K562 (cell line): Measurements from ENCODE around the gene GRIPAP1. TPM values are rescaled to one million over a fixed set of nuclear protein-coding genes. Genes with fewer than 3 reads are reported as not detected.

Experiments used
- ASH1L ChIP-seq: fragments of 450-650 bp; IDR thresholded peaks from 2 replicates; pipeline ENCODE4 v1.6.1; 2018; ENCODE audit warnings: borderline replicate concordance, mild to moderate bottlenecking, low read depth; ENCODE audit not compliant: partially characterized antibody
- ATF7 ChIP-seq: fragments of 450-650 bp; IDR thresholded peaks from 2 replicates; pipeline ENCODE4 v1.7.1; 2014; ENCODE audit warnings: mild to moderate bottlenecking, moderate library complexity
- CREB1 ChIP-seq, 2 experiments: sonication (generic) in 1 of 2; formaldehyde crosslinking in 1 of 2; IDR thresholded peaks; 2 replicates each; pipeline versions ENCODE4 v1.6.1 to v1.8.0; 2012 to 2022; ENCODE audit warnings: inconsistent platforms in 1 of 2, mild to moderate bottlenecking in 1 of 2, missing genetic modification reagents in 1 of 2, moderate library complexity in 1 of 2
- CREM ChIP-seq: IDR thresholded peaks from 2 replicates; pipeline ENCODE4 v1.6.1; 2014; ENCODE audit warnings: antibody characterized with exemption, low read depth
- EHMT2 ChIP-seq: fragments of 450-650 bp; IDR thresholded peaks from 2 replicates; pipeline ENCODE4 v1.6.1; 2018; ENCODE audit warnings: antibody characterized with exemption
- ELF1 ChIP-seq: fragments of 200-800 bp; sonication (Bioruptor generic); IDR thresholded peaks from 2 replicates; pipeline ENCODE4 v1.6.1; 2016; ENCODE audit warnings: missing genetic modification characterization, missing compliant biosample characterization
- EWSR1 ChIP-seq: fragments of 450-650 bp; IDR thresholded peaks from 2 replicates; pipeline ENCODE4 v1.6.1; 2018; ENCODE audit warnings: borderline replicate concordance, mild to moderate bottlenecking, low read depth, moderate library complexity; ENCODE audit not compliant: partially characterized antibody
- HMGN3 ChIP-seq: IDR thresholded peaks from 2 replicates; pipeline ENCODE4 v1.6.1; 2011; ENCODE audit warnings: borderline replicate concordance, low read depth, mild to moderate bottlenecking, mixed read lengths, low read length; ENCODE audit not compliant: insufficient read length; ENCODE audit errors: extremely low read depth
- JUND ChIP-seq, 2 experiments: IDR thresholded peaks; 2 replicates in 1 of 2; 3 replicates in 1 of 2; pipeline ENCODE4 v1.6.1; 2011; ENCODE audit warnings: borderline replicate concordance in 2 of 2, low read depth in 2 of 2, low read length in 2 of 2, improper control_type of control experiment in 1 of 2, missing biosample characterization in 1 of 2, missing genetic modification characterization in 1 of 2, missing genetic modification reagents in 1 of 2
- MXD1 ChIP-seq: fragments of 250-450 bp; sonication (Bioruptor Pico); IDR thresholded peaks from 2 replicates; pipeline ENCODE4 v1.8.0; 2021; ENCODE audit warnings: borderline replicate concordance, mild to moderate bottlenecking, moderate library complexity; ENCODE audit not compliant: poor library complexity, severe bottlenecking
- RBFOX2 ChIP-seq: fragments of 200-400 bp; formaldehyde crosslinking; IDR thresholded peaks from 2 replicates; pipeline ENCODE4 v1.6.1; 2017; ENCODE audit warnings: low read depth, mild to moderate bottlenecking, low read length, moderate library complexity
- THRB ChIP-seq: fragments of 450-650 bp; formaldehyde crosslinking; conservative IDR thresholded peaks from 2 replicates; pipeline ENCODE4 v1.4.0; 2022; ENCODE audit warnings: mild to moderate bottlenecking, missing genetic modification characterization
- ZNF140 ChIP-seq: fragments of 250-450 bp; sonication (Bioruptor Pico); IDR thresholded peaks from 2 replicates; pipeline ENCODE4 v1.8.0; 2021; ENCODE audit warnings: moderate library complexity, mild to moderate bottlenecking, inconsistent platforms
- ZNF75A ChIP-seq: fragments of 450-650 bp; formaldehyde crosslinking; IDR thresholded peaks from 2 replicates; pipeline ENCODE4 v1.4.0; 2020; ENCODE audit warnings: mild to moderate bottlenecking
- polyA plus RNA-seq, 8 experiments: library from polyadenylated mRNA; depleted of rRNA in 4 of 8; stranded (reverse) in 5 of 8; unstranded in 3 of 8; fragments of >200 nt; fragmentation: Nextera tagmentation in 2 of 8; fragmentation: Illumina TruSeq in 1 of 8; extraction: Ambion mirVana in 2 of 8; extraction: Trizol in 1 of 8; gene quantifications; 2 replicates each; pipeline versions ENCODE4 v1.2.1 to v1.2.3, GENCODE V29; 2011 to 2014; ENCODE audit warnings: inconsistent platforms in 1 of 8, missing spikeins in 1 of 8
- total RNA-seq, 7 experiments: library from RNA; depleted of rRNA in 6 of 7; stranded (reverse); fragments of >200 nt in 6 of 7; fragmentation: Illumina TruSeq in 2 of 7; extraction: Trizol in 2 of 7; gene quantifications; 2 replicates each; pipeline versions ENCODE4 v1.2.1 to v1.2.3, GENCODE V29; 2011 to 2021; ENCODE audit warnings: low replicate concordance in 1 of 7
- TF ChIP-seq, protein P1 (sequence below), 2 experiments: IDR thresholded peaks; 2 replicates each; pipeline ENCODE4 v1.6.1; 2012; ENCODE audit warnings: improper control_type of control experiment in 2 of 2, low read depth in 2 of 2, low read length in 2 of 2, borderline replicate concordance in 1 of 2

The GRIPAP1 gene
- total and polyA plus RNA-seq, 9 of the 15 experiments (the other 6 are each of a cell fraction or from before 2014, with no cell fraction given), result 4.1 to 41.6 (median 24.0) TPM

DNA sequence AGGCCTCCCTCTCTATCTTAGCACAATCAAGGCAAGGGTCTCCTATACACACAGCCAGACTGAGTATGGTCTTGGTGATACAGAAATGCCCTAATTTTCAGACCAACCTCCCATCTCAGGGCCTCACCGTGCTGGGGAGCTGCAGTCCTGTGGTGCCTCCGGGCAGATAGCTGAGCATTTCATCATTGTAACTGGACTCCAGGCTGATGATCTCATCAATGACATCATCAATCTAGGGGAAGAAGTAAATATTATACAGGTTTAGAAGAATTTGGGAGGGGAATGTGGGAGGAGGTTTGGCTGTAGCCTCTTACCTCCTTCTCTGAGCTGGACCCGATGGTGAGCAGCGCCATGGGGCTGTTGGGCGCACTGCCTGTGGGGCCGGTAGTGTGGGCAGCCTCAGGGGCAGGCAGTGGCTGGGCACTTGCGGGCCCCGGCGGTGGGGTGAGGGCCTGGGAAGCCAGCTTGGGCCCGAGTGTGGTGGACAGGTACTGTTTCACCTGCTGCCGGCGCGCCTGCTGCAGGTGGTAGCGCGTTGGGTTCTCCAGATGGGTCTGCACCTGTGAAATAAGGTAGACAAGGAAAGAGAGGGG, 35.9 kb upstream of the GRIPAP1 start (continued):
- no peak for TF ChIP-seq MXD1
- TF ChIP-seq ELF1 (tag), result no peak
- no peak for TF ChIP-seq ASH1L
- peak; percentile 84 for TF ChIP-seq JUND (IDR thresholded peaks at IDR 0.05; ENCODE audit: borderline replicate concordance, low read depth, low read length)
- peak; percentile 88 for TF ChIP-seq JUND (tag; IDR thresholded peaks at IDR 0.05; ENCODE audit: borderline replicate concordance, low read depth, low read length)
- no peak for TF ChIP-seq ZNF140 (CRISPR knock-in tag)
- peak; percentile 59; the same call in 1 of the 2 replicates for TF ChIP-seq CREB1 (IDR thresholded peaks at IDR 0.05)
- no peak; the same call in 1 of the 2 replicates for TF ChIP-seq CREB1 (CRISPR knock-in tag; IDR thresholded peaks at IDR 0.05)
- no peak for TF ChIP-seq ZNF75A (CRISPR knock-in tag)
- TF ChIP-seq, protein P1, sequence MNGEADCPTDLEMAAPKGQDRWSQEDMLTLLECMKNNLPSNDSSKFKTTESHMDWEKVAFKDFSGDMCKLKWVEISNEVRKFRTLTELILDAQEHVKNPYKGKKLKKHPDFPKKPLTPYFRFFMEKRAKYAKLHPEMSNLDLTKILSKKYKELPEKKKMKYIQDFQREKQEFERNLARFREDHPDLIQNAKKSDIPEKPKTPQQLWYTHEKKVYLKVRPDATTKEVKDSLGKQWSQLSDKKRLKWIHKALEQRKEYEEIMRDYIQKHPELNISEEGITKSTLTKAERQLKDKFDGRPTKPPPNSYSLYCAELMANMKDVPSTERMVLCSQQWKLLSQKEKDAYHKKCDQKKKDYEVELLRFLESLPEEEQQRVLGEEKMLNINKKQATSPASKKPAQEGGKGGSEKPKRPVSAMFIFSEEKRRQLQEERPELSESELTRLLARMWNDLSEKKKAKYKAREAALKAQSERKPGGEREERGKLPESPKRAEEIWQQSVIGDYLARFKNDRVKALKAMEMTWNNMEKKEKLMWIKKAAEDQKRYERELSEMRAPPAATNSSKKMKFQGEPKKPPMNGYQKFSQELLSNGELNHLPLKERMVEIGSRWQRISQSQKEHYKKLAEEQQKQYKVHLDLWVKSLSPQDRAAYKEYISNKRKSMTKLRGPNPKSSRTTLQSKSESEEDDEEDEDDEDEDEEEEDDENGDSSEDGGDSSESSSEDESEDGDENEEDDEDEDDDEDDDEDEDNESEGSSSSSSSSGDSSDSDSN (IDR thresholded peaks at IDR 0.05; ENCODE audit: borderline replicate concordance in 1 of 2, low read depth in 2 of 2, low read length in 2 of 2), result no peak
- TF ChIP-seq HMGN3, result no peak
- no peak for TF ChIP-seq EWSR1
- peak; percentile 76 for TF ChIP-seq CREM
- TF ChIP-seq THRB, result no peak
- TF ChIP-seq ATF7, result peak; percentile 94
- TF ChIP-seq RBFOX2, result peak; percentile 33; the same call in 1 of the 2 replicates
- TF ChIP-seq EHMT2, result no peak
